SK-N-SH (cell line): ENCODE results near the gene KLHL28. TPM values are rescaled to one million over a fixed set of nuclear protein-coding genes. Genes with fewer than 3 reads are reported as not detected.

Experiments used
- CTCF ChIA-PET: fragments of 300-600, 350-600 bp; formaldehyde crosslinking; extraction: SDS; loops from one replicate; lab custom pipeline; 2021; lab: Yijun Ruan, JAX
- POLR2A ChIA-PET: fragments of 350-600 bp; sonication (Branson Sonifier 250); formaldehyde crosslinking; extraction: SDS; loops from one replicate; lab custom pipeline; 2020; ENCODE audit warnings: antibody characterized with exemption, inconsistent platforms; lab: Yijun Ruan, JAX
- DNase-seq: peaks from one replicate; pipeline ENCODE4 v3.0.0; 2012
- H2AFZ ChIP-seq: fragments of 200-600 bp; sonication (generic); 2 replicates; pipeline ENCODE4 v1.8.1; 2016; ENCODE audit warnings: antibody characterized with exemption, mild to moderate bottlenecking, low read depth
- H3F3A ChIP-seq: fragments of 200-600 bp; sonication (generic); replicated peaks from 2 replicates; pipeline ENCODE3; 2016; ENCODE audit warnings: antibody characterized with exemption, mild to moderate bottlenecking; ENCODE audit not compliant: insufficient read depth
- H3K27ac ChIP-seq, 2 experiments: fragments of 200-500 bp in 1 of 2; fragments of 200-600 bp in 1 of 2; sonication (Bioruptor generic) in 1 of 2; sonication (generic), shearing (Covaris generic) in 1 of 2; 2 replicates each; pipeline versions ENCODE4 v1.5.1 to v1.6.1; 2014 to 2016; ENCODE audit warnings: low read depth in 2 of 2, inconsistent platforms in 1 of 2, low read length in 1 of 2, mild to moderate bottlenecking in 1 of 2, mixed read lengths in 1 of 2
- H3K27me3 ChIP-seq: fragments of 200-600 bp; sonication (generic), shearing (Covaris generic); 2 replicates; pipeline ENCODE4 v1.6.1; 2016; ENCODE audit warnings: mixed run types; ENCODE audit not compliant: insufficient read depth
- H3K36me3 ChIP-seq, 2 experiments: fragments of 200-500 bp in 1 of 2; fragments of 200-600 bp in 1 of 2; sonication (Bioruptor generic) in 1 of 2; sonication (generic) in 1 of 2; replicated peaks in 1 of 2; 2 replicates each; pipeline versions ENCODE3 to v1.5.1; 2014 to 2016; ENCODE audit warnings: low read length in 1 of 2, mild to moderate bottlenecking in 1 of 2; ENCODE audit not compliant: insufficient read depth in 2 of 2, control insufficient read depth in 1 of 2
- H3K4me1 ChIP-seq, 2 experiments: fragments of 200-500 bp in 1 of 2; fragments of 200-600 bp in 1 of 2; sonication (Bioruptor generic) in 1 of 2; sonication (generic), shearing (Covaris generic) in 1 of 2; 2 replicates each; pipeline versions ENCODE4 v1.5.1 to v1.6.1; 2014 to 2016; ENCODE audit warnings: low read depth in 1 of 2, low read length in 1 of 2, mixed run types in 1 of 2; ENCODE audit not compliant: insufficient read depth in 2 of 2, control insufficient read depth in 1 of 2
- H3K4me2 ChIP-seq: fragments of 200-600 bp; sonication (generic), shearing (Covaris generic); 2 replicates; pipeline ENCODE4 v1.6.1; 2017; ENCODE audit warnings: mixed run types
- H3K4me3 ChIP-seq, 2 experiments: fragments of 200-500 bp in 1 of 2; fragments of 200-600 bp in 1 of 2; sonication (Bioruptor generic) in 1 of 2; sonication (generic), shearing (Covaris generic) in 1 of 2; 2 replicates each; pipeline versions ENCODE4 v1.5.1 to v1.8.1; 2014 to 2016; ENCODE audit warnings: low read depth in 2 of 2, inconsistent platforms in 1 of 2, low read length in 1 of 2, mild to moderate bottlenecking in 1 of 2, mixed read lengths in 1 of 2, moderate library complexity in 1 of 2
- H3K79me2 ChIP-seq: fragments of 200-600 bp; sonication (generic); 2 replicates; pipeline ENCODE4 v1.8.1; 2017; ENCODE audit warnings: mild to moderate bottlenecking; ENCODE audit not compliant: insufficient read depth
- H3K9ac ChIP-seq: fragments of 200-600 bp; sonication (generic); 2 replicates; pipeline ENCODE4 v1.6.1; 2017; ENCODE audit warnings: mixed run types
- H3K9me2 ChIP-seq: fragments of 200-600 bp; sonication (generic); 2 replicates; pipeline ENCODE4 v1.6.1; 2017; ENCODE audit warnings: mixed run types
- H3K9me3 ChIP-seq: fragments of 200-600 bp; sonication (generic); 2 replicates; pipeline ENCODE4 v1.6.1; 2017; ENCODE audit warnings: mixed run types, mild to moderate bottlenecking, moderate library complexity
- H4K20me1 ChIP-seq: fragments of 200-600 bp; sonication (generic); 2 replicates; pipeline ENCODE4 v1.6.1; 2017; ENCODE audit warnings: mild to moderate bottlenecking, mixed run types; ENCODE audit not compliant: insufficient read depth
- ELF1 ChIP-seq: IDR thresholded peaks from 2 replicates; pipeline ENCODE4 v1.4.0; 2012
- EP300 ChIP-seq, 2 experiments: IDR thresholded peaks; 2 replicates each; pipeline versions ENCODE4 v1.4.0 to v1.6.1; 2012; ENCODE audit warnings: borderline replicate concordance in 1 of 2, low read depth in 1 of 2, low read length in 1 of 2
- EZH2phosphoT487 ChIP-seq: fragments of 200-600 bp; sonication (generic); IDR thresholded peaks from 2 replicates; pipeline ENCODE4 v1.6.1; 2017; ENCODE audit warnings: low read depth, mixed run types, mild to moderate bottlenecking, antibody characterized with exemption, moderate library complexity, borderline replicate concordance
- FOSL2 ChIP-seq: IDR thresholded peaks from 2 replicates; pipeline ENCODE4 v1.4.0; 2012; ENCODE audit warnings: low read depth, mild to moderate bottlenecking, moderate library complexity, borderline replicate concordance
- FOXJ3 ChIP-seq: sonication (generic); formaldehyde crosslinking; IDR thresholded peaks from 2 replicates; pipeline ENCODE4 v1.5.1; 2020; ENCODE audit warnings: mild to moderate bottlenecking, missing genetic modification reagents
- MEF2A ChIP-seq: IDR thresholded peaks from 2 replicates; pipeline ENCODE4 v1.4.0; 2012; ENCODE audit warnings: low read depth, borderline replicate concordance
- MXI1 ChIP-seq: IDR thresholded peaks from 2 replicates; pipeline ENCODE4 v1.6.1; 2012; ENCODE audit warnings: mild to moderate bottlenecking, low read depth, low read length, improper control_type of control experiment
- NRF1 ChIP-seq: IDR thresholded peaks from 2 replicates; pipeline ENCODE4 v1.6.1; 2012; ENCODE audit warnings: low read depth, mild to moderate bottlenecking, low read length
- RCOR1 ChIP-seq: fragments of 150-350 bp; IDR thresholded peaks from 2 replicates; pipeline ENCODE4 v1.6.1; 2017; ENCODE audit warnings: antibody characterized with exemption, low read length
- SIN3A ChIP-seq: IDR thresholded peaks from 2 replicates; pipeline ENCODE4 v1.6.1; 2012; ENCODE audit warnings: low read depth, mild to moderate bottlenecking, low read length, moderate library complexity, borderline replicate concordance
- WGBS: methylation state at CpG from one replicate; pipeline ENCODE4 v1.1.6; 2017; ENCODE audit warnings: low lambda C conversion rate; 5-methylcytosine and 5-hydroxymethylcytosine counted together
- polyA plus RNA-seq, 3 experiments: library from polyadenylated mRNA; depleted of rRNA; stranded (reverse); fragments of >200 nt; gene quantifications; 2 replicates each; pipeline ENCODE4 v1.2.3, GENCODE V29; 2012
- TF ChIP-seq, protein P1 (sequence below): IDR thresholded peaks from 2 replicates; pipeline ENCODE4; 2012
- TF ChIP-seq, protein P2 (sequence below): IDR thresholded peaks from 2 replicates; pipeline ENCODE4 v1.4.0; 2012; ENCODE audit warnings: low read depth, borderline replicate concordance

Gene KLHL28
- polyA plus RNA-seq, 1 of the 3 experiments (the other 2 are of a cell fraction): 0.72 TPM

DNA sequence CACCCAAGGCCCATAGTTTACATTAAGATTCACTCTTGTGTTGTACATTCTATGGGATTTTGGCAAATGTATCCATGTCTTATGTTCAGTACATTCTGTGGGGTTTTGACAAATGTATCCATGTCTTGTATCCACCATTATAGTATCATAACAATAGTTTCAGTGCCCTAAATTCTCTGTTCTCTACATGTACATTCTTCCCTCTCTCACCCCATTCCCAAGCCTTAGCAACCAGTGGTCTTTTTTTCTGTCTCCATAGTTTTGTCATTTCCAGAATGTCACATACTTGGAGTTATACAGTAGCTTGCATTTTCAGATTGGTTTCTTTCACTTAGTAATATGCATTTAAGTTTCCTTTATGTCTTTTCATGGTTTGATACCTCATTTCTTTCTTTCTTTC is 7.0 kb upstream of the KLHL28 start (continued):
- TF ChIP-seq ELF1: no peak

- H3K4me1 ChIP-seq: no peaks in the 10 kb centered on the region; a peak in 1 of 4 replicates
- H4K20me1 ChIP-seq: peaks cover 31% of the 10 kb centered on the region
- H3K79me2 ChIP-seq: peaks cover 93% of the 10 kb centered on the region
- peak overlapping the region; percentile 59; the same call in 1 of the 2 replicates for H3K4me2 ChIP-seq
- H3K9me2 ChIP-seq: no peaks in the 10 kb centered on the region
- no peak overlapping the region; the same call in 1 of the 2 replicates for H2AFZ ChIP-seq
- WGBS: 74% methylated on average over 3 of the region's 4 CpGs
- CTCF ChIA-PET: no interaction called here
- H3K9me3 ChIP-seq: no peaks in the 10 kb centered on the region
- POLR2A ChIA-PET: no interaction called here
- peak overlapping the region; percentile 27 to 54 for H3K4me3 ChIP-seq
- no peak overlapping the region for H3K27ac ChIP-seq
- no peaks in the 10 kb centered on the region for H3F3A ChIP-seq
- no peaks in the 10 kb centered on the region for H3K36me3 ChIP-seq
- no peaks in the 10 kb centered on the region for H3K27me3 ChIP-seq
- DNase-seq: no peak
- no peak overlapping the region for H3K9ac ChIP-seq
- TF ChIP-seq FOSL2: no peak
- TF ChIP-seq MEF2A: no peak
- TF ChIP-seq EZH2phosphoT487: no peak
- no peak for TF ChIP-seq SIN3A
- TF ChIP-seq EP300 (IDR thresholded peaks at IDR 0.05; ENCODE audit: borderline replicate concordance in 1 of 2, low read depth in 1 of 2, low read length in 1 of 2): no peak
- TF ChIP-seq, protein P1, sequence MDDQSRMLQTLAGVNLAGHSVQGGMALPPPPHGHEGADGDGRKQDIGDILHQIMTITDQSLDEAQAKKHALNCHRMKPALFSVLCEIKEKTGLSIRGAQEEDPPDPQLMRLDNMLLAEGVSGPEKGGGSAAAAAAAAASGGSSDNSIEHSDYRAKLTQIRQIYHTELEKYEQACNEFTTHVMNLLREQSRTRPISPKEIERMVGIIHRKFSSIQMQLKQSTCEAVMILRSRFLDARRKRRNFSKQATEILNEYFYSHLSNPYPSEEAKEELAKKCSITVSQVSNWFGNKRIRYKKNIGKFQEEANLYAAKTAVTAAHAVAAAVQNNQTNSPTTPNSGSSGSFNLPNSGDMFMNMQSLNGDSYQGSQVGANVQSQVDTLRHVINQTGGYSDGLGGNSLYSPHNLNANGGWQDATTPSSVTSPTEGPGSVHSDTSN: no peak
- no peak for TF ChIP-seq RCOR1
Measured at GRCh38 chr14:44966601-44967336, 5.0 kb upstream of the KLHL28 start.

DNA sequence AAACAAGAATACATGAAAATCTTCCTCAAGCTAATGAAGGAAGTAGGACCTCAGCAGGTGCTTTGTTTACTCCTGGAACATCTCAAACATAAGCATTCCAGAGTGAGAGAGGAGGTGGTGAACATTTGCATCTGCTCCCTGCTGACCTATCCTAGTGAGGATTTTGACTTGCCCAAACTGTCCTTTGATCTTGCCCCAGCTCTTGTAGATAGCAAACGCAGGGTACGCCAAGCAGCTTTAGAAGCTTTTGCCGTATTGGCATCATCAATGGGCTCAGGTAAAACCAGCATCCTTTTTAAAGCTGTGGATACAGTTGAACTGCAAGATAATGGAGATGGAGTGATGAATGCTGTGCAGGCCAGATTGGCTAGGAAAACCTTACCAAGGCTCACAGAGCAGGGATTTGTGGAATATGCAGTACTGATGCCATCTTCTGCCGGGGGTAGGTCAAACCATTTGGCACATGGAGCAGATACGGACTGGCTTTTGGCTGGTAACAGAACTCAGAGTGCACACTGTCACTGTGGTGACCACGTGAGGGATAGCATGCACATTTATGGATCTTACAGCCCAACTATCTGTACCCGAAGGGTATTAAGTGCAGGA is 2.1 kb upstream of the KLHL28 start:
- peaks cover 10% of the 10 kb centered on the region for H3F3A ChIP-seq
- H2AFZ ChIP-seq: no peak overlapping the region
- TF ChIP-seq, protein P2, sequence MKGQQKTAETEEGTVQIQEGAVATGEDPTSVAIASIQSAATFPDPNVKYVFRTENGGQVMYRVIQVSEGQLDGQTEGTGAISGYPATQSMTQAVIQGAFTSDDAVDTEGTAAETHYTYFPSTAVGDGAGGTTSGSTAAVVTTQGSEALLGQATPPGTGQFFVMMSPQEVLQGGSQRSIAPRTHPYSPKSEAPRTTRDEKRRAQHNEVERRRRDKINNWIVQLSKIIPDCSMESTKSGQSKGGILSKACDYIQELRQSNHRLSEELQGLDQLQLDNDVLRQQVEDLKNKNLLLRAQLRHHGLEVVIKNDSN: peak; percentile 45; the same call in 1 of the 2 replicates
- TF ChIP-seq FOXJ3 (CRISPR knock-in tag): no peak
- TF ChIP-seq MXI1: peak; percentile 95
- no peak for TF ChIP-seq NRF1
- H3K4me3 ChIP-seq: peak overlapping the region; percentile 73 to 84
- no peaks in the 10 kb centered on the region for H3K36me3 ChIP-seq
- H3K9me2 ChIP-seq: no peaks in the 10 kb centered on the region
- H3K27me3 ChIP-seq: no peaks in the 10 kb centered on the region
- CTCF ChIA-PET: interaction anchor here (1.1 kb wide), 1 partner anchor 51 kb away, joined by 3 read pairs; no protein-coding TSS in a partner anchor
- H3K79me2 ChIP-seq: peaks cover 87% of the 10 kb centered on the region
- no peak overlapping the region; a peak in 1 of 4 replicates for H3K27ac ChIP-seq
- POLR2A ChIA-PET: no interaction called here
- H3K4me2 ChIP-seq: peak overlapping the region; percentile 80
- H3K9me3 ChIP-seq: no peaks in the 10 kb centered on the region
- H4K20me1 ChIP-seq: peaks cover 43% of the 10 kb centered on the region
- H3K9ac ChIP-seq: no peak overlapping the region; the same call in 1 of the 2 replicates
- 24% methylated on average over 6 of the region's 7 CpGs for WGBS
- H3K4me1 ChIP-seq: no peaks in the 10 kb centered on the region; a peak in 2 of 4 replicates
- DNase-seq: peak; percentile 13
